IMR-90 (cell line): ENCODE results near the gene GSKIP. TPM values are rescaled to one million over a fixed set of nuclear protein-coding genes. Genes with fewer than 3 reads are reported as not detected.
A peak's percentile ranks its signal among the peaks of the same experiment; 100 is the strongest.

Experiments
- ATAC-seq: fragments of 200-7000 bp; cut with Tn5 transposase; 2 replicates; pipeline ENCODE4 v1.9.1; 2020; ENCODE audit warnings: low read depth, mild to moderate bottlenecking, moderate library complexity
- BruUV-seq: library from RNA; stranded (reverse); fragments of 400-500 nt; replicated peaks from 2 replicates; lab custom pipeline; 2021; lab: Mats Ljungman, UMichigan
- CTCF ChIA-PET: fragments of 300-600 bp; formaldehyde crosslinking; extraction: SDS; loops from one replicate; lab custom pipeline; 2021; ENCODE audit warnings: antibody characterized with exemption; lab: Yijun Ruan, JAX
- POLR2A ChIA-PET: fragments of 300-600 bp; sonication (Branson Sonifier 250); formaldehyde crosslinking; loops from one replicate; lab custom pipeline; 2022; ENCODE audit warnings: antibody characterized with exemption; ENCODE audit not compliant: unreplicated experiment; lab: Charles Lee
- DNase-seq: peaks from one replicate; pipeline ENCODE4 v3.0.0; 2013
- H2AFZ ChIP-seq: replicated peaks from 2 replicates; pipeline ENCODE3; 2013; ENCODE audit warnings: low read length, mild to moderate bottlenecking; ENCODE audit not compliant: poor library complexity
- H2AK5ac ChIP-seq: 2 replicates; pipeline ENCODE4 v1.6.1; 2013; ENCODE audit warnings: low read depth, low read length, inconsistent platforms
- H2AK9ac ChIP-seq: replicated peaks from 2 replicates; pipeline ENCODE3; 2013; ENCODE audit warnings: mild to moderate bottlenecking, low read depth, low read length, moderate library complexity; ENCODE audit not compliant: poor library complexity
- H2BK120ac ChIP-seq: 2 replicates; pipeline ENCODE4 v1.6.1; 2013; ENCODE audit warnings: low read depth, low read length, inconsistent platforms
- H2BK15ac ChIP-seq: 3 replicates; pipeline ENCODE4 v1.6.1; 2013; ENCODE audit warnings: low read depth, low read length, inconsistent platforms
- H2BK20ac ChIP-seq: 2 replicates; pipeline ENCODE4 v1.6.1; 2013; ENCODE audit warnings: low read depth, mild to moderate bottlenecking, inconsistent platforms, low read length, moderate library complexity
- H2BK5ac ChIP-seq: 2 replicates; pipeline ENCODE4 v1.6.1; 2013; ENCODE audit warnings: mild to moderate bottlenecking, low read depth, low read length, inconsistent platforms; ENCODE audit not compliant: poor library complexity, severe bottlenecking
- H3K14ac ChIP-seq: replicated peaks from 2 replicates; pipeline ENCODE4 v1.6.1; 2013; ENCODE audit warnings: low read depth, low read length, inconsistent platforms
- H3K18ac ChIP-seq: 2 replicates; pipeline ENCODE4 v1.6.1; 2013; ENCODE audit warnings: low read depth, low read length, control low read depth
- H3K23ac ChIP-seq: 2 replicates; pipeline ENCODE4 v1.6.1; 2013; ENCODE audit warnings: low read depth, low read length, inconsistent platforms
- H3K27ac ChIP-seq: 2 replicates; pipeline ENCODE4 v1.5.1; 2013; ENCODE audit warnings: mild to moderate bottlenecking, control low read depth, low read length; ENCODE audit not compliant: insufficient read depth
- H3K27me3 ChIP-seq: 2 replicates; pipeline ENCODE4 v1.6.1; 2013; ENCODE audit warnings: low read length; ENCODE audit not compliant: control insufficient read depth, insufficient read depth
- H3K36me3 ChIP-seq: 2 replicates; pipeline ENCODE4 v1.6.1; 2013; ENCODE audit warnings: low read length, mixed read lengths; ENCODE audit not compliant: control insufficient read depth, insufficient read depth
- H3K4ac ChIP-seq: 2 replicates; pipeline ENCODE4 v1.6.1; 2013; ENCODE audit warnings: low read depth, low read length, inconsistent platforms
- H3K4me1 ChIP-seq: 2 replicates; pipeline ENCODE4 v1.6.1; 2013; ENCODE audit warnings: low read length, mixed read lengths; ENCODE audit not compliant: control insufficient read depth, insufficient read depth
- H3K4me2 ChIP-seq: 2 replicates; pipeline ENCODE4 v1.6.1; 2013; ENCODE audit warnings: low read depth, mild to moderate bottlenecking, control low read depth, low read length, moderate library complexity
- H3K4me3 ChIP-seq: 2 replicates; pipeline ENCODE4 v1.5.1; 2013; ENCODE audit warnings: low read depth, mild to moderate bottlenecking, control low read depth, low read length, moderate library complexity; ENCODE audit not compliant: insufficient read depth
- H3K56ac ChIP-seq: 2 replicates; pipeline ENCODE4 v1.6.1; 2013; ENCODE audit warnings: low read length, inconsistent platforms; ENCODE audit not compliant: insufficient read depth; ENCODE audit errors: extremely low read depth
- H3K79me1 ChIP-seq, 2 experiments: 2 replicates each; pipeline ENCODE4 v1.6.1; 2013; ENCODE audit warnings: low read length in 2 of 2, inconsistent platforms in 1 of 2, low read depth in 1 of 2
- H3K9ac ChIP-seq: 2 replicates; pipeline ENCODE4 v1.6.1; 2013; ENCODE audit warnings: low read depth, low read length, control low read depth
- H3K9me1 ChIP-seq: 2 replicates; pipeline ENCODE4 v1.6.1; 2013; ENCODE audit warnings: low read length, inconsistent platforms; ENCODE audit not compliant: insufficient read depth
- H3K9me3 ChIP-seq: 2 replicates; pipeline ENCODE4 v1.6.1; 2013; ENCODE audit warnings: low read length; ENCODE audit not compliant: control insufficient read depth, insufficient read depth
- H4K20me1 ChIP-seq: 2 replicates; pipeline ENCODE4 v1.6.1; 2013; ENCODE audit warnings: low read length, inconsistent platforms; ENCODE audit not compliant: insufficient read depth
- H4K5ac ChIP-seq: 2 replicates; pipeline ENCODE4 v1.6.1; 2013; ENCODE audit warnings: mild to moderate bottlenecking, low read depth, low read length, control low read depth
- H4K8ac ChIP-seq, 2 experiments: 2 replicates each; pipeline ENCODE4 v1.6.1; 2013; ENCODE audit warnings: low read depth in 2 of 2, low read length in 2 of 2, control low read depth in 1 of 2, inconsistent platforms in 1 of 2
- H4K91ac ChIP-seq: 2 replicates; pipeline ENCODE4 v1.6.1; 2013; ENCODE audit warnings: low read depth, low read length, inconsistent platforms; ENCODE audit not compliant: insufficient read depth
- BHLHE40 ChIP-seq: fragments of 150-350 bp; IDR thresholded peaks from 2 replicates; pipeline ENCODE4 v1.6.1; 2016; ENCODE audit warnings: mild to moderate bottlenecking, low read depth, low read length
- CEBPB ChIP-seq: IDR thresholded peaks from 2 replicates; pipeline ENCODE4 v1.6.1; 2012; ENCODE audit warnings: low read depth, low read length, improper control_type of control experiment
- CHD1 ChIP-seq: IDR thresholded peaks from 2 replicates; pipeline ENCODE4 v1.6.1; 2012; ENCODE audit warnings: low read depth, low read length, improper control_type of control experiment
- CTCF ChIP-seq: conservative IDR thresholded peaks from 2 replicates; pipeline ENCODE4 v1.5.1; 2012; ENCODE audit warnings: mild to moderate bottlenecking, low read depth, low read length, improper control_type of control experiment
- ELK1 ChIP-seq: fragments of 150-350 bp; IDR thresholded peaks from 2 replicates; pipeline ENCODE4 v1.6.1; 2016; ENCODE audit warnings: low read depth, mild to moderate bottlenecking, low read length, moderate library complexity, borderline replicate concordance
- FOS ChIP-seq: fragments of 150-350 bp; IDR thresholded peaks from 2 replicates; pipeline ENCODE4 v1.6.1; 2016; ENCODE audit warnings: low read depth, low read length
- MAFK ChIP-seq: IDR thresholded peaks from 2 replicates; pipeline ENCODE4 v1.6.1; 2012; ENCODE audit warnings: low read depth, low read length, improper control_type of control experiment
- MAZ ChIP-seq: IDR thresholded peaks from 2 replicates; pipeline ENCODE4 v1.6.1; 2012; ENCODE audit warnings: low read depth, mild to moderate bottlenecking, low read length, improper control_type of control experiment, moderate library complexity, borderline replicate concordance
- MXI1 ChIP-seq: IDR thresholded peaks from 2 replicates; pipeline ENCODE4 v1.6.1; 2012; ENCODE audit warnings: low read depth, mild to moderate bottlenecking, low read length, moderate library complexity, borderline replicate concordance
- NFE2L2 ChIP-seq: fragments of 150-350 bp; IDR thresholded peaks from 2 replicates; pipeline ENCODE4 v1.6.1; 2016; ENCODE audit warnings: low read depth, mild to moderate bottlenecking, low read length
- POLR2A ChIP-seq: IDR thresholded peaks from 2 replicates; pipeline ENCODE4 v1.6.1; 2012; ENCODE audit warnings: mild to moderate bottlenecking, low read depth, low read length
- RAD21 ChIP-seq: IDR thresholded peaks from 2 replicates; pipeline ENCODE4 v1.6.1; 2012; ENCODE audit warnings: low read length, improper control_type of control experiment
- RCOR1 ChIP-seq: IDR thresholded peaks from 2 replicates; pipeline ENCODE4 v1.6.1; 2012; ENCODE audit warnings: mild to moderate bottlenecking, low read length, improper control_type of control experiment; ENCODE audit not compliant: insufficient replicate concordance
- RFX5 ChIP-seq: IDR thresholded peaks from 2 replicates; pipeline ENCODE4 v1.8.0; 2012; ENCODE audit warnings: low read depth, mild to moderate bottlenecking, low read length, moderate library complexity
- SMC3 ChIP-seq: fragments of 150-350 bp; IDR thresholded peaks from 2 replicates; pipeline ENCODE4 v1.6.1; 2016; ENCODE audit warnings: low read depth, mild to moderate bottlenecking, antibody characterized with exemption, low read length, moderate library complexity
- USF2 ChIP-seq: fragments of 150-350 bp; IDR thresholded peaks from 2 replicates; pipeline ENCODE4 v1.6.1; 2017; ENCODE audit warnings: mild to moderate bottlenecking, antibody characterized with exemption, low read length, low read depth
- WGBS, 2 experiments: methylation state at CpG; one replicate each; pipeline versions ENCODE4 v1.1.5 to v1.1.7; 2013; ENCODE audit warnings: missing lambda C conversion rate in 2 of 2; ENCODE audit not compliant: insufficient read length in 1 of 2; ENCODE audit errors: extremely low coverage in 2 of 2; 5-methylcytosine and 5-hydroxymethylcytosine counted together
- dilution Hi-C: fragments of 300-500 bp; cut with HindIII; formaldehyde crosslinking; loops from one replicate; pipeline ENCODE4 v1.14.3; 2018; ENCODE audit warnings: low sequenced_read_pairs; ENCODE audit not compliant: unreplicated experiment
- in situ Hi-C: fragments of 300-500 bp; cut with MboI; formaldehyde crosslinking; loops from 3 replicates; pipeline ENCODE4 v1.14.3; 2019; ENCODE audit warnings: low sequenced_read_pairs, inconsistent platforms, mixed read lengths
- intact Hi-C: fragments of 100-400 bp; cut with micrococcal nuclease; formaldehyde crosslinking; loops from 2 replicates; pipeline ENCODE4 v1.10.0; 2022
- polyA plus RNA-seq, 3 experiments: library from polyadenylated mRNA; depleted of rRNA; stranded (reverse); fragments of >200 nt; gene quantifications; 2 replicates each; pipeline ENCODE4 v1.2.3, GENCODE V29; 2012; ENCODE audit warnings: low replicate concordance in 1 of 3
- total RNA-seq: library from RNA; depleted of rRNA; stranded (reverse); fragments of >200 nt; gene quantifications from 2 replicates; pipeline ENCODE4 v1.2.3, GENCODE V29; 2012

The GSKIP gene
- total and polyA plus RNA-seq, 2 of the 4 experiments (the other 2 are of a cell fraction), result 11.7 to 22.0 TPM

- Histone ChIP-seq H2BK15ac (no peak overlapping the region), H2AFZ (no peak overlapping the region), H3K56ac (no peak overlapping the region), H3K23ac (no peak overlapping the region), H4K91ac (no peak overlapping the region), H4K8ac (no peak overlapping the region), H3K4me3 (no peak overlapping the region), H3K9ac (no peak overlapping the region), H3K27me3 (no peaks in the 10 kb centered on the region), H4K5ac (no peak overlapping the region), H2BK5ac (no peak overlapping the region), H3K4ac (no peak overlapping the region), H2BK20ac (no peak overlapping the region), H4K20me1 (no peaks in the 10 kb centered on the region), H3K14ac (no peak overlapping the region), H3K18ac (no peak overlapping the region), H3K4me1 (peaks cover 2% of the 10 kb centered on the region; the same call in 1 of the 2 replicates), H3K4me2 (no peak overlapping the region), H2AK5ac (no peak overlapping the region), H3K79me1 (no peaks in the 10 kb centered on the region), H3K9me1 (no peaks in the 10 kb centered on the region), H3K27ac (no peak overlapping the region), H3K36me3 (no peaks in the 10 kb centered on the region), H2AK9ac (no peak overlapping the region), H2BK120ac (no peak overlapping the region), H3K9me3 (no peaks in the 10 kb centered on the region)
- no peak for ATAC-seq
- in situ Hi-C loops, result loop anchor here (5.0 to 25.0 kb wide), 2 partner anchors 324 to 859 kb away; no protein-coding TSS in a partner anchor
- dilution Hi-C loops, result no loop called here
- CTCF ChIA-PET, result no interaction called here
- POLR2A ChIA-PET, result interaction anchor here (0.6 kb wide), 2 partner anchors 52 to 202 kb away, joined by 3 read pairs; no protein-coding TSS in a partner anchor
- WGBS, 2 experiments, result 47% methylated on average over 6 of the region's 6 CpGs; no CpG with 5 or more reads in 1 of the 2 experiments
- no peak for TF ChIP-seq MAFK
- TF ChIP-seq RAD21, result no peak
- no peak for TF ChIP-seq POLR2A
- TF ChIP-seq RCOR1, result no peak
- TF ChIP-seq RFX5, result no peak
- TF ChIP-seq NFE2L2, result no peak
- no peak for TF ChIP-seq MAZ
- no peak for TF ChIP-seq CHD1
- no peak for TF ChIP-seq MXI1
- no peak for TF ChIP-seq USF2
- no peak for TF ChIP-seq BHLHE40
- no peak for TF ChIP-seq SMC3
- no peak for TF ChIP-seq CTCF
- no peak for TF ChIP-seq FOS
- no peak for TF ChIP-seq ELK1
- TF ChIP-seq CEBPB, result no peak
- intact Hi-C loops, result loop anchor here (5.0 to 10.0 kb wide), 2 partner anchors 59 to 856 kb away; partner anchors contain the start of genes ATG2B and GSKIP
- no TSS peak for BruUV-seq
- DNase-seq, result peak; percentile 10
Observed at GRCh38 chr14:96421236-96421635, 57.9 kb downstream of the GSKIP start.
